GM18951 (cell line): Measurements from ENCODE around the gene FNDC3B.

Experiments used
- POLR2A ChIP-seq: IDR thresholded peaks from 4 replicates; pipeline ENCODE4 v1.6.1; 2011; ENCODE audit warnings: mild to moderate bottlenecking; ENCODE audit not compliant: insufficient read length, insufficient read depth; ENCODE audit errors: extremely low read depth
- in situ Hi-C: fragments of 300-500 bp; cut with MboI; formaldehyde crosslinking; loops from one replicate; pipeline ENCODE4 v1.12.0; 2022; ENCODE audit warnings: low sequenced_read_pairs, mixed read lengths, inconsistent platforms; ENCODE audit not compliant: unreplicated experiment

Gene FNDC3B

GRCh38 chr3:172051957-172052354 is 12.6 kb downstream of the FNDC3B start:
- in situ Hi-C loops = no loop called here
- TF ChIP-seq POLR2A = no peak

- in situ Hi-C loops = no loop called here
- TF ChIP-seq POLR2A = no peak
Measured at GRCh38 chr3:172052405-172052804, 13.0 kb downstream of the FNDC3B start.

GRCh38 chr3:172054115-172054764 is 14.9 kb downstream of the FNDC3B start:
- no peak for TF ChIP-seq POLR2A
- in situ Hi-C loops = no loop called here

- in situ Hi-C loops = no loop called here
- no peak for TF ChIP-seq POLR2A
Measured at GRCh38 chr3:172056416-172056815, 17.0 kb downstream of the FNDC3B start.

GRCh38 chr3:172057059-172057458 is 17.7 kb downstream of the FNDC3B start:
- TF ChIP-seq POLR2A = no peak
- in situ Hi-C loops = no loop called here

- TF ChIP-seq POLR2A = no peak
- in situ Hi-C loops = no loop called here
Measured at GRCh38 chr3:172057624-172058327, 18.4 kb downstream of the FNDC3B start.

- in situ Hi-C loops = no loop called here
- no peak for TF ChIP-seq POLR2A
Measured at GRCh38 chr3:172059532-172059931, 20.2 kb downstream of the FNDC3B start.

- in situ Hi-C loops = no loop called here
- TF ChIP-seq POLR2A = no peak
Measured at GRCh38 chr3:172060234-172060633, 20.9 kb downstream of the FNDC3B start.

- in situ Hi-C loops = no loop called here
Measured at GRCh38 chr3:172061724-172062184, 22.4 kb downstream of the FNDC3B start.

GRCh38 chr3:172062761-172063160 is 23.4 kb downstream of the FNDC3B start:
- TF ChIP-seq POLR2A = no peak
- in situ Hi-C loops = no loop called here

More at GRCh38 chr3:172061724-172062184, 22.4 kb downstream of the FNDC3B start:
- no peak for TF ChIP-seq POLR2A

- no peak for TF ChIP-seq POLR2A
- in situ Hi-C loops = no loop called here
Measured at GRCh38 chr3:172063456-172064432, 24.4 kb downstream of the FNDC3B start.

GRCh38 chr3:172065527-172065926 is 26.1 kb downstream of the FNDC3B start:
- in situ Hi-C loops = no loop called here
- TF ChIP-seq POLR2A = no peak
